ENCODE measurements around the gene LSAMP. TPM values are rescaled to one million over a fixed set of nuclear protein-coding genes. Genes with fewer than 3 reads are reported as not detected.

LSAMP gene
- total and polyA plus RNA-seq, 2 donors (not counting 3 experiments of a cell fraction or from before 2014, with no cell fraction given): not detected

DNA sequence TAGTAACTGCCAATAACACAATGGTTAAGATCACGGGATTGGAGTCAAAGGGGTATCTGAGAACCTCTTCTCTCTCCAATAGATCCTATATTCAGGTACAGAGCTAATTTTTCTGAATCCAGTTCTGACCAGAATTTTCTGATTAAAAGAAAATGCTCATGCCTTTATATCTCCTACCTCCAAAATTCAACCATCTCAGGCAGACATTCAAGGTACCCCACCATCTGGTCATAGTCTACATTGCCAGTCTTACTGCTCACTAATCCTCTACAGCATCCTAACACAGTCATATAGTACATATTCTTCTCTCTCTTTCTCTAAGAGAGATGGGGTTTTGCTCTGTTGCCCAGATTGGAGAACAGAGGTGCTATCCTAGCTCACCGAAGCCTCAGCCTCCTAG lies 59.1 kb downstream of the LSAMP start:
- no TSS peak for BruUV-seq (replicated peaks)
- Histone ChIP-seq H3K79me2 (ENCODE audit: control insufficient read depth, insufficient read depth, low read length) (no peaks in the 10 kb centered on the region), H3K9ac (replicated peaks; ENCODE audit: extremely low read depth, insufficient read depth, low read length) (no peak overlapping the region), H3K4me3 (replicated peaks in 1 of 3; ENCODE audit: insufficient read depth in 1 of 3, low read depth in 1 of 3, low read length in 3 of 3) (no peak overlapping the region), H3K4me2 (ENCODE audit: insufficient read depth, low read length) (no peak overlapping the region), H3K9me3 (replicated peaks; ENCODE audit: control insufficient read depth, insufficient read depth, low read length) (no peaks in the 10 kb centered on the region), H3K27ac (ENCODE audit: insufficient read depth, low read depth, low read length) (no peak overlapping the region), H2AFZ (ENCODE audit: low read depth, low read length) (no peak overlapping the region), H4K20me1 (replicated peaks; ENCODE audit: control insufficient read depth, extremely low read depth, insufficient read depth, low read length) (no peaks in the 10 kb centered on the region), H3K4me1 (ENCODE audit: control insufficient read depth, extremely low read depth, insufficient read depth, low read length) (no peaks in the 10 kb centered on the region), H3K27me3 (ENCODE audit: control insufficient read depth in 2 of 2, insufficient read depth in 2 of 2, low read length in 2 of 2) (no peaks in the 10 kb centered on the region), H3K9me1 (replicated peaks; ENCODE audit: control insufficient read depth, extremely low read depth, insufficient read depth, low read length) (no peaks in the 10 kb centered on the region), H3K36me3 (ENCODE audit: control insufficient read depth in 2 of 2, extremely low read depth in 1 of 2, insufficient read depth in 2 of 2, low read length in 2 of 2) (no peaks in the 10 kb centered on the region)
- no peak for FAIRE-seq
- dilution Hi-C loops (cut with MboI; ENCODE audit: extremely low pct_ligation_motif_present, low sequenced_read_pairs): no loop called here
- DNase-seq (ENCODE audit: low read depth, low spot score): no peak
- intact Hi-C loops (cut with micrococcal nuclease): no loop called here
- ChIA-PET CTCF (no interaction called here), POLR2A (no interaction called here)
- TF ChIP-seq GATA2 (IDR thresholded peaks at IDR 0.05; ENCODE audit: insufficient read depth, insufficient read length, low read depth, low read length) (no peak), POLR2A (IDR thresholded peaks at IDR 0.05; ENCODE audit: low read depth, low read length) (no peak), MYC (IDR thresholded peaks at IDR 0.05; ENCODE audit: low read depth, low read length) (no peak), FOS (IDR thresholded peaks at IDR 0.05; ENCODE audit: borderline replicate concordance, insufficient read depth, low read length) (no peak), EZH2 (IDR thresholded peaks at IDR 0.05; ENCODE audit: borderline replicate concordance, low read depth, low read length, severe bottlenecking) (no peak), JUN (IDR thresholded peaks at IDR 0.05; ENCODE audit: borderline replicate concordance, insufficient read depth, insufficient read length, low read depth) (no peak), POLR2AphosphoS5 (IDR thresholded peaks at IDR 0.05; ENCODE audit: insufficient read depth, low read depth, low read length) (no peak)
- TF ChIP-seq, protein P1, sequence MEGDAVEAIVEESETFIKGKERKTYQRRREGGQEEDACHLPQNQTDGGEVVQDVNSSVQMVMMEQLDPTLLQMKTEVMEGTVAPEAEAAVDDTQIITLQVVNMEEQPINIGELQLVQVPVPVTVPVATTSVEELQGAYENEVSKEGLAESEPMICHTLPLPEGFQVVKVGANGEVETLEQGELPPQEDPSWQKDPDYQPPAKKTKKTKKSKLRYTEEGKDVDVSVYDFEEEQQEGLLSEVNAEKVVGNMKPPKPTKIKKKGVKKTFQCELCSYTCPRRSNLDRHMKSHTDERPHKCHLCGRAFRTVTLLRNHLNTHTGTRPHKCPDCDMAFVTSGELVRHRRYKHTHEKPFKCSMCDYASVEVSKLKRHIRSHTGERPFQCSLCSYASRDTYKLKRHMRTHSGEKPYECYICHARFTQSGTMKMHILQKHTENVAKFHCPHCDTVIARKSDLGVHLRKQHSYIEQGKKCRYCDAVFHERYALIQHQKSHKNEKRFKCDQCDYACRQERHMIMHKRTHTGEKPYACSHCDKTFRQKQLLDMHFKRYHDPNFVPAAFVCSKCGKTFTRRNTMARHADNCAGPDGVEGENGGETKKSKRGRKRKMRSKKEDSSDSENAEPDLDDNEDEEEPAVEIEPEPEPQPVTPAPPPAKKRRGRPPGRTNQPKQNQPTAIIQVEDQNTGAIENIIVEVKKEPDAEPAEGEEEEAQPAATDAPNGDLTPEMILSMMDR (IDR thresholded peaks at IDR 0.05; ENCODE audit: extremely low read depth in 1 of 2, insufficient read depth in 1 of 2, low read depth in 1 of 2, low read length in 2 of 2): no peak
- TF ChIP-seq, protein P2, sequence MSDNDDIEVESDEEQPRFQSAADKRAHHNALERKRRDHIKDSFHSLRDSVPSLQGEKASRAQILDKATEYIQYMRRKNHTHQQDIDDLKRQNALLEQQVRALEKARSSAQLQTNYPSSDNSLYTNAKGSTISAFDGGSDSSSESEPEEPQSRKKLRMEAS (IDR thresholded peaks at IDR 0.05; ENCODE audit: insufficient read depth, insufficient read length): no peak
